CD4-positive, alpha-beta T cell treated with Interleukin-6 at 100 ng/mL for 8 hours (primary cell): Measurements from ENCODE around the gene KITLG.
"Not testable (repeated sequence)": the region's sequence is repeated elsewhere in the genome, so short reads cannot be mapped to it uniquely, and the experiment has no call there.

Experiments used
- DNase-seq: peaks from one replicate; pipeline ENCODE4 v3.0.0-alpha.2; 2020; ENCODE audit warnings: mixed read lengths, low spot score

The KITLG gene

DNA sequence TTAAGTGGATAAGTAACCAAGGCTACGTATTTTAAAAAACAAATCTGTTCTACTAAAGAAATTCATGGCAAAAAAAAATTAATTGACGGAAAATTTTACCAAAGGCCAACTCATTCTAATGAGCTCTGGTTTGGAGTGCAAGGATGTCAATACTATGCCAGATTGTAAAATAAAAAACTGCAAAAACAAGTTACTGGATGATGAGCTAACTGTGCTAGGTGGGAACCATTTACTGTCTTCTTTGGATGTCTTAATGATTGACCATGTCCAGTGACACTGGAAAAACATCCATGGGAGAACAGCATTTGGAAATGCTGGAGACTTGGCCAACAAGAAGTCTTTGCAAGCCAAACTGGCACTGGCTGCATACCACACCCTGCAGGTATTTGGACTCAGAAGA, 41.6 kb downstream of the KITLG start:
- no peak for DNase-seq

- no peak for DNase-seq
These were observed 42.0 kb downstream of the KITLG start for GRCh38 chr12:88538250-88538649.

GRCh38 chr12:88530868-88531267, 49.4 kb downstream of the KITLG start:
- DNase-seq = no peak

- no peak for DNase-seq
These were observed 50.5 kb downstream of the KITLG start for GRCh38 chr12:88529531-88530488.

DNA sequence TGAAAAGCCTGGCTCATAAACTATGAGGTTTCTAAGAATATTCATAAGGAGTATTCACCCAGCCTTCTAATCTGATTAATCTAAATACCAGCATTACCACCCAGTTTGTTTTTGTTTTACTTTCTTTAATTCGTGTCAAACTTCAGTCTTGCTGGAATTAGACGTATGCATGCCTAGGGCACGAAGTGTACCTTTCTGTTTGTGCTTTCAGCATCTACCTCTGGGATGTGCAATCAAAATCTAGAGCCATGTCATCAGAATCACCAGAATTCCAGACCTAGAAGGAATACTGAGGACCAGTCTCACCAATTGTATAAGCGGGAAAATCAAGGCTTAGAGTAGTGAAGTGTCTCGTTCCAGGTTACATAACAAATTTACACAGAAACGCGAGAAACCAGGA, 57.3 kb downstream of the KITLG start:
- no peak for DNase-seq

- no peak for DNase-seq
These were observed 59.8 kb downstream of the KITLG start for GRCh38 chr12:88520436-88520820.

GRCh38 chr12:88519802-88520435, 60.4 kb downstream of the KITLG start:
- no peak for DNase-seq

DNA sequence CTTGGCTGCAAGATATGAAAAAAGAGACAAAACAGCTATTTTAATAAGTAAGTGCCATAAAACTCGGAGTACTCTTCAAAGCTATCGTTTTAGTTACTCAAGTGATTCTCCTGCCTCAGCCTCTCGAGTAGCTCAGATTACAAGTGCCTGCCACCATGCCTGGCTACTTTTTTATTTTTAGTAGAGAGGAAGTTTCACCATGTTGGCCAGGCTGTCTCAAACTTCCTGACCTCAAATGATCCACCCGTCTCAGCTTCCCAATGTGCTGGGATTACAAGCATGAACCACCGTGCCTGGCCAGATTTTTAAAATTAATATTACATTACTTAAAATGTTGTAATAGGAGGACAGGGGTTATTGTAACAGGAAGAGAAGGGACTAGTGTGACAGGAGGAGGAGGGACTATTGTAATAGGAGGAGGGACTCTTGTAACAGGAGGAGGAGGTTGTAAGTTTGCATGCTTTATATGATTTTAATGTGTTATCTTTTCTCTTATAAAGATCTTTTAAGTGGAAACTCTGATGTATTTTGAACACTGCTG, 61.3 kb downstream of the KITLG start:
- no peak for DNase-seq

- no peak for DNase-seq
These were observed 63.5 kb downstream of the KITLG start for GRCh38 chr12:88516811-88517210.

- DNase-seq = no peak
These were observed 69.4 kb downstream of the KITLG start for GRCh38 chr12:88510843-88511242.

GRCh38 chr12:88509851-88510250, 70.4 kb downstream of the KITLG start:
- DNase-seq = no peak

DNA sequence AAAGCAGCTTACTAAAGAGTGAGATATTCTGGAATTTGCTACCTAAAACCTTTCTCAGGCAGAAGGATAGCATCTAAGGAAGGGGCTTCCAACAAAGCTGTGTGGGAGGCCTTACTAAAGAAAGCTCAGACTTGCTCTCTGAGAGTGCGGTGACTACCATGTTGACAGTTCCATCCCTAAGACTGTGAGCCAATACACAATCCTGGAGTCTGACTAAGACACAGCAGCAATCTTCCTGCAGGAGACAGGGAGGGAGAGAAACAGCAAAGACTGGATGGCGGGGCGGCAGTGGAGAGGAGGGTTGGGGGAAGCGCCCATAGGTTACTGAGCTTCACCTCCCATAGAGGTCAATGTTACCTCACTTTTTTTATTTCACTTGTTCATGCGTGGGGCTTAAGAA, 70.9 kb downstream of the KITLG start:
- DNase-seq = no peak

GRCh38 chr12:88507851-88508250, 72.4 kb downstream of the KITLG start:
- DNase-seq = not testable (repeated sequence)

DNA sequence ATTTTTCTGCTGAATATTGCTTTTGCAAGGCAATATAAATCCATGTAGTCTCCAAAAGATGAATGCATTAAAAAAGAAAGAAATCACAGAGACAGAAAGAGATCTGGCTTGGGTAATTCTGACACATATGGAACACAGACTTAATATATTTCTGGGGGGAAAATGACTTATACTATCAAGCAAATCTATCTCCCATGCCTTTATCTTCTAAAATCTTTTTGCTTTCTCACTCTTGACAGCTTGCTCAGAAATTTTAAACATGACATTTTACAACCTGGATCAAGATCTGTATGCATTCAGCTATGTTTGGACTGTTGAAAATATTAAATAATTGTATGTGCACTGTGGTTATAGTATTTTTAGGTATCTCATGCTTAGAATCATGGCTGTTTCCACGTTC, 73.0 kb downstream of the KITLG start:
- DNase-seq = no peak

GRCh38 chr12:88505696-88506095, 74.6 kb downstream of the KITLG start:
- no peak for DNase-seq

- no peak for DNase-seq
These were observed 77.0 kb downstream of the KITLG start for GRCh38 chr12:88503281-88503703.

GRCh38 chr12:88501972-88502938, 78.0 kb downstream of the KITLG start:
- no peak for DNase-seq

- DNase-seq = no peak
These were observed 83.3 kb downstream of the KITLG start for GRCh38 chr12:88496891-88497371.

- no peak for DNase-seq
These were observed 83.8 kb downstream of the KITLG start for GRCh38 chr12:88496429-88496828.

DNA sequence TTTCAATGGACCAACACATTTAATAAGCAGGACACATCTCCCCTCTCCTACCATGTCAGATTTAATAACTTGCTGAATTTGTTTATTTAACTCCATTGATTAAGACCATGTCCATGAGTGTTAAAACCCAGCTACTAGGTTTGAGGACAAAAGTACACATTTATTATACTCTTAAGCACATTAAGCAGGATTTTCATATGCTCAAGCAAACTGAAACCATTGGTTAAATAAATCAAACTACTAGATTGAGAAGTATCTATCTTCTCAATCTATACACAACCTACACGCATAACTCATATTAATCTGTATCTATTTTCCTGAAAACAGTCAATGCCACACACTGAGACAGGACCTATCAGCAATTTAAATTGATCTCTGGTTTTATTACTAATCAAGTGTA, 85.2 kb downstream of the KITLG start:
- no peak for DNase-seq

DNA sequence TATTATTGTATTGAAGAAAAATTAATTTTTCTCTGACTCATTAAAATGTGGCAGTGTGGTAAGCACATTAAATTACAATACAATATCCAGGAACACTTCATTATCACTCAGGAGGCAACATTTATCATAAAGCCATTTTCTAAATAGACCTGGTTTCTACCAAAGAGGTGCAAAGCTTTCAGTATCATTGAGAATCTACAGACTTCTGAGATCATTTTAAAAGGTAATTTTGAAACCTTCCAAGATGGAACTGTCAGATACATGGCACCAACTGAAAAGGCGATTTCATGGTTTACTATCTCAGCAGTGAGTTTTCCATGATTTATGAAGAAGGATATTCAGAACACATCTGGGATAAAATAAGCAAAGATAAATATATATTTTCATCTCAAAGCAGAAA, 85.8 kb downstream of the KITLG start:
- no peak for DNase-seq

DNA sequence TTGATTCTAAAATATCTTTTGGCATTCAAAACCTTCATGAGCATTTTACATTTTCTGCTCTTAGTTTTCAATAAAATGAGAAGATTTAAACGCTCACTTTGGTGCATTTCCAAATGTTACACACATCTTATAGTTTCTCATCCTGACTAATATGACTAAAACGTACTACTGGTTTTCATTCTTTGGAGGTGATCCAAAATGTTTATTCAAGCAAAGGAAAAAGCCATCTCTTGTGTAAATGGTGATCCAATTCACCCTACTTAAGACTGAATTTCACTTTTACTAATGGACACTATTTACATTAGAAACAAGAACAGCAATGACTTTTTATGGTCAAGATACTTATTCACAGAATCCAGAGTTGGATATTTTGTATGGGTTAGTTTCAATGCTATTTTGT, 86.6 kb downstream of the KITLG start:
- DNase-seq = no peak
